SU-DHL-6 (cell line): ENCODE measurements around the gene POTEF.
"Not testable (repeated sequence)": the region's sequence is repeated elsewhere in the genome, so short reads cannot be mapped to it uniquely, and the experiment has no call there.

Source experiments
- H2AFZ ChIP-seq: fragments of 200-600 bp; sonication (generic); 2 replicates; pipeline ENCODE4 v1.6.1; 2014; ENCODE audit warnings: low read depth, mild to moderate bottlenecking, moderate library complexity, mixed read lengths, antibody characterized with exemption, low read length; ENCODE audit not compliant: severe bottlenecking
- H3F3A ChIP-seq: fragments of 200-600 bp; shearing (Covaris generic); 2 replicates; pipeline ENCODE4 v1.6.0; 2016; ENCODE audit warnings: antibody characterized with exemption, mild to moderate bottlenecking; ENCODE audit not compliant: insufficient read depth
- H3K27ac ChIP-seq: fragments of 200-600 bp; sonication (generic); 2 replicates; pipeline ENCODE4 v1.5.1; 2016; ENCODE audit warnings: low read depth, mild to moderate bottlenecking, low read length, moderate library complexity, mixed read lengths
- H3K27me3 ChIP-seq: fragments of 200-600 bp; sonication (generic), shearing (Covaris generic); 2 replicates; pipeline ENCODE4 v1.6.0; 2014; ENCODE audit warnings: mild to moderate bottlenecking, low read length
- H3K36me3 ChIP-seq: fragments of 200-600 bp; sonication (generic); 2 replicates; pipeline ENCODE4 v1.6.1; 2014; ENCODE audit warnings: mild to moderate bottlenecking, low read length, mixed read lengths
- H3K4me2 ChIP-seq: fragments of 300-600, 200-600 bp; shearing (Covaris generic), sonication (generic); 2 replicates; pipeline ENCODE4 v1.6.0; 2014; ENCODE audit warnings: low read length, low read depth, mild to moderate bottlenecking; ENCODE audit not compliant: poor library complexity, severe bottlenecking
- H3K4me3 ChIP-seq: fragments of 200-600 bp; sonication (generic); 2 replicates; pipeline ENCODE4 v1.5.1; 2014; ENCODE audit warnings: antibody characterized with exemption, low read length, mild to moderate bottlenecking, mixed read lengths; ENCODE audit not compliant: insufficient read depth, poor library complexity, severe bottlenecking
- H3K79me2 ChIP-seq: fragments of 200-600 bp; sonication (generic); 2 replicates; pipeline ENCODE4 v1.6.1; 2014; ENCODE audit warnings: mild to moderate bottlenecking, low read length, moderate library complexity; ENCODE audit not compliant: insufficient read depth
- H3K9ac ChIP-seq: fragments of 200-600 bp; sonication (generic); 2 replicates; pipeline ENCODE4 v1.7.0; 2014; ENCODE audit warnings: mild to moderate bottlenecking, low read length
- H3K9me2 ChIP-seq: fragments of 200-600 bp; sonication (generic); replicated peaks from 2 replicates; pipeline ENCODE4 v1.6.1; 2014; ENCODE audit warnings: low read length; ENCODE audit not compliant: insufficient read depth
- H3K9me3 ChIP-seq: fragments of 200-600 bp; sonication (generic); 2 replicates; pipeline ENCODE4 v1.6.1; 2014; ENCODE audit warnings: low read length, mixed read lengths; ENCODE audit not compliant: insufficient read depth
- H4K20me1 ChIP-seq: fragments of 200-600 bp; sonication (generic); 2 replicates; pipeline ENCODE4 v1.6.1; 2014; ENCODE audit warnings: low read depth, mild to moderate bottlenecking, antibody characterized with exemption, low read length, moderate library complexity, mixed read lengths

The POTEF gene

GRCh38 chr2:130102597-130103363, 26.2 kb downstream of the POTEF start:
- not testable (repeated sequence) for H2AFZ ChIP-seq, H3K9me2 ChIP-seq, H4K20me1 ChIP-seq, H3K27me3 ChIP-seq, H3K9ac ChIP-seq, H3F3A ChIP-seq, H3K79me2 ChIP-seq, H3K4me3 ChIP-seq, H3K9me3 ChIP-seq, H3K4me2 ChIP-seq, H3K27ac ChIP-seq, H3K36me3 ChIP-seq

GRCh38 chr2:130062645-130063044, 66.4 kb downstream of the POTEF start:
- H3K27me3 ChIP-seq, H3K27ac ChIP-seq, H3K36me3 ChIP-seq, H3F3A ChIP-seq, H3K4me2 ChIP-seq, H3K79me2 ChIP-seq, H3K4me3 ChIP-seq, H3K9me3 ChIP-seq, H3K9ac ChIP-seq, H4K20me1 ChIP-seq, H3K9me2 ChIP-seq, H2AFZ ChIP-seq: not testable (repeated sequence)

GRCh38 chr2:130059982-130060381, 69.0 kb downstream of the POTEF start:
- not testable (repeated sequence) for H3K4me2 ChIP-seq, H2AFZ ChIP-seq, H3K4me3 ChIP-seq, H3K27me3 ChIP-seq, H3K9me2 ChIP-seq, H3K36me3 ChIP-seq, H4K20me1 ChIP-seq, H3K9me3 ChIP-seq, H3F3A ChIP-seq, H3K79me2 ChIP-seq, H3K27ac ChIP-seq, H3K9ac ChIP-seq

GRCh38 chr2:130056336-130056735, 72.7 kb downstream of the POTEF start:
- not testable (repeated sequence) for H2AFZ ChIP-seq, H3K9me3 ChIP-seq, H3K79me2 ChIP-seq, H3F3A ChIP-seq, H4K20me1 ChIP-seq, H3K27ac ChIP-seq, H3K9ac ChIP-seq, H3K4me2 ChIP-seq, H3K4me3 ChIP-seq, H3K9me2 ChIP-seq, H3K36me3 ChIP-seq, H3K27me3 ChIP-seq

GRCh38 chr2:130053217-130053911, 75.7 kb downstream of the POTEF start:
- H3K9me3 ChIP-seq, H3K79me2 ChIP-seq, H3K9ac ChIP-seq, H3F3A ChIP-seq, H3K36me3 ChIP-seq, H3K9me2 ChIP-seq, H3K4me2 ChIP-seq, H4K20me1 ChIP-seq, H3K4me3 ChIP-seq, H2AFZ ChIP-seq, H3K27me3 ChIP-seq, H3K27ac ChIP-seq: not testable (repeated sequence)

GRCh38 chr2:130052376-130052775, 76.6 kb downstream of the POTEF start:
- H3K36me3 ChIP-seq, H3K4me2 ChIP-seq, H3K4me3 ChIP-seq, H3K79me2 ChIP-seq, H3K9me3 ChIP-seq, H3K27me3 ChIP-seq, H3K27ac ChIP-seq, H3K9me2 ChIP-seq, H4K20me1 ChIP-seq, H2AFZ ChIP-seq, H3F3A ChIP-seq, H3K9ac ChIP-seq: not testable (repeated sequence)

- H2AFZ ChIP-seq, H4K20me1 ChIP-seq, H3K79me2 ChIP-seq, H3K36me3 ChIP-seq, H3F3A ChIP-seq, H3K9me3 ChIP-seq, H3K9ac ChIP-seq, H3K4me3 ChIP-seq, H3K27ac ChIP-seq, H3K4me2 ChIP-seq, H3K9me2 ChIP-seq, H3K27me3 ChIP-seq: not testable (repeated sequence)
These were observed 80.6 kb downstream of the POTEF start for GRCh38 chr2:130048422-130048821.

- H3K4me2 ChIP-seq, H3K9me2 ChIP-seq, H3K36me3 ChIP-seq, H3F3A ChIP-seq, H3K27ac ChIP-seq, H3K9ac ChIP-seq, H4K20me1 ChIP-seq, H3K79me2 ChIP-seq, H3K4me3 ChIP-seq, H3K9me3 ChIP-seq, H2AFZ ChIP-seq, H3K27me3 ChIP-seq: not testable (repeated sequence)
These were observed 90.8 kb downstream of the POTEF start for GRCh38 chr2:130038265-130038603.
